D721Med (cell line): ENCODE data around the gene PLAC8L1.

Source experiments
- DNase-seq: peaks from one replicate; pipeline ENCODE4 v3.0.0; 2011; ENCODE audit warnings: low spot score; ENCODE audit not compliant: insufficient read length
- FAIRE-seq: peaks from 2 replicates; lab custom pipeline; 2011; peaks lifted over from hg19 to GRCh38; lab: Jason Lieb, UNC
- TF ChIP-seq, protein P1 (sequence below): IDR thresholded peaks from 2 replicates; pipeline ENCODE4 v1.5.1; 2012; ENCODE audit warnings: mild to moderate bottlenecking, control low read depth; ENCODE audit not compliant: insufficient read depth; ENCODE audit errors: missing control alignments

PLAC8L1 gene

DNA sequence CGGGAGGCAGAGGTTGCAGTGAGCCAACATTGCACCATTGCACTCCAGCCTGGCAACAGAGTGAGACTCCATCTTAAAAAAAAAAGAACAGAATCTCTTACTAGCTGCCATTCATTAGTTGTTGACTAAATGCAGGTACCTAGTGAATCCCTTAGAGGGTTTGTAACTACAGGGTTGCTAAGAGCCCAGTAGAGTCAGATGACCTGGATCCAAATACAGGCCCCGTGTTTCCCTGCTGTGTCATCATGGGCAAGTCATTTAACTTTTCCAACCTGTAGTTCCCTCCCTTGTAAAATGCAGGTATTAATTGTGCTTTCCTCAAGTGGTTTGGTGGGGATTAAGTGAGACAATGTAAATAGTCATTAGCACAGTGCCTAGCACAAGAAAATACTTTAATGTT lies 32.8 kb downstream of the PLAC8L1 start:
- FAIRE-seq = no peak
- TF ChIP-seq, protein P1, sequence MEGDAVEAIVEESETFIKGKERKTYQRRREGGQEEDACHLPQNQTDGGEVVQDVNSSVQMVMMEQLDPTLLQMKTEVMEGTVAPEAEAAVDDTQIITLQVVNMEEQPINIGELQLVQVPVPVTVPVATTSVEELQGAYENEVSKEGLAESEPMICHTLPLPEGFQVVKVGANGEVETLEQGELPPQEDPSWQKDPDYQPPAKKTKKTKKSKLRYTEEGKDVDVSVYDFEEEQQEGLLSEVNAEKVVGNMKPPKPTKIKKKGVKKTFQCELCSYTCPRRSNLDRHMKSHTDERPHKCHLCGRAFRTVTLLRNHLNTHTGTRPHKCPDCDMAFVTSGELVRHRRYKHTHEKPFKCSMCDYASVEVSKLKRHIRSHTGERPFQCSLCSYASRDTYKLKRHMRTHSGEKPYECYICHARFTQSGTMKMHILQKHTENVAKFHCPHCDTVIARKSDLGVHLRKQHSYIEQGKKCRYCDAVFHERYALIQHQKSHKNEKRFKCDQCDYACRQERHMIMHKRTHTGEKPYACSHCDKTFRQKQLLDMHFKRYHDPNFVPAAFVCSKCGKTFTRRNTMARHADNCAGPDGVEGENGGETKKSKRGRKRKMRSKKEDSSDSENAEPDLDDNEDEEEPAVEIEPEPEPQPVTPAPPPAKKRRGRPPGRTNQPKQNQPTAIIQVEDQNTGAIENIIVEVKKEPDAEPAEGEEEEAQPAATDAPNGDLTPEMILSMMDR = no peak
- DNase-seq = no peak

- TF ChIP-seq, protein P1 = no peak
- DNase-seq = no peak
- no peak for FAIRE-seq
Observed at GRCh38 chr5:146071171-146071570, 34.2 kb downstream of the PLAC8L1 start.

DNA sequence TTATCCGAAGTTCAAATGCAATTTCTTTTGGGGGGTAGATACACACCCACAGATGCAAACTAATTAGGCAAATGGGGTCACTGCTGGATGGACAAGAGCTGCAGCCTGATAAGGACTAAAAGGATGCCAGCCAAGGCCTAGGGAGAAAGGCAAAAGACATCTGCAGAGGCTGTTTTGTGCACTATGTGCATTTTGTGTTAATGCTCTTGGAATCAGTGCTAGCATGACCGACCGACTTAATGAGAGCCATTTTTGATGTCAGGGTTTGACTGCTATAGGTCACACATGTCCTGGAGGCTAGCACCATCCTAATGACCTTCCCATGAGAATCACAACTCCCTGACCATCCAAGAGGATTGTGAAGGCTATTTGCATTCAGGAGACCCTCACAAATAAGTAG lies 34.6 kb downstream of the PLAC8L1 start:
- FAIRE-seq = no peak

GRCh38 chr5:146069780-146070099 lies 35.6 kb downstream of the PLAC8L1 start:
- FAIRE-seq = no peak

More for the DNA sequence above, 34.6 kb downstream of the PLAC8L1 start:
- no peak for DNase-seq
- TF ChIP-seq, protein P1 = no peak

GRCh38 chr5:146068977-146069779 lies 36.2 kb downstream of the PLAC8L1 start:
- no peak for DNase-seq
- FAIRE-seq = no peak
- TF ChIP-seq, protein P1 = no peak

More at GRCh38 chr5:146069780-146070099, 35.6 kb downstream of the PLAC8L1 start:
- no peak for DNase-seq
- TF ChIP-seq, protein P1 = no peak

DNA sequence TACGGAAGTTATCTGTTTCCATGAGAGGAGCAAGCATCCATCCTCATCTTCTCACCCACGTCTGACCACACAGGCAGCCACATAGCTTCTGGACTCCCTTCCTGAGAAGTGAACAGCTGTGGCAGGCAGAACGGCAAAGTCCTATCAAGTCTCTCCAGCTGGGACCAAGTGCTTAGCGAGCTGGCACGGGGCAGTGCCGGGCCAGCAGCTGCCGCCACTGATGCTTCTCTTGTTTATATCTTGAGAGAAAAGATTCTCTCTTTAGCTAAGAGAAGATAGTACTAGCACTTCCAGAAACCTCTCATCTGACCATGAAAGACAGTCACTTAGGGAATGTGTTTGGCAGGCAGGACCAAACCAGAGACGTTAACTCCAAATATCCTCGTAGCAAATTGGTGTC lies 37.2 kb downstream of the PLAC8L1 start:
- TF ChIP-seq, protein P1 = no peak
- DNase-seq (no peak), FAIRE-seq (no peak)

- no peak for FAIRE-seq
- DNase-seq = no peak
- TF ChIP-seq, protein P1 = no peak
Observed at GRCh38 chr5:146066968-146067367, 38.4 kb downstream of the PLAC8L1 start.
